A549 (cell line): Measurements from ENCODE around the gene ACCSL.

Experiments
- POLR2A ChIP-seq: IDR thresholded peaks from 2 replicates; pipeline ENCODE4 v1.6.1; 2012; ENCODE audit warnings: mild to moderate bottlenecking, low read length
- TF ChIP-seq, protein P1 (sequence below): fragments of >200 bp; sonication (Bioruptor Twin); formaldehyde crosslinking; IDR thresholded peaks from 3 replicates; pipeline ENCODE4 v1.5.1; 2016

DNA sequence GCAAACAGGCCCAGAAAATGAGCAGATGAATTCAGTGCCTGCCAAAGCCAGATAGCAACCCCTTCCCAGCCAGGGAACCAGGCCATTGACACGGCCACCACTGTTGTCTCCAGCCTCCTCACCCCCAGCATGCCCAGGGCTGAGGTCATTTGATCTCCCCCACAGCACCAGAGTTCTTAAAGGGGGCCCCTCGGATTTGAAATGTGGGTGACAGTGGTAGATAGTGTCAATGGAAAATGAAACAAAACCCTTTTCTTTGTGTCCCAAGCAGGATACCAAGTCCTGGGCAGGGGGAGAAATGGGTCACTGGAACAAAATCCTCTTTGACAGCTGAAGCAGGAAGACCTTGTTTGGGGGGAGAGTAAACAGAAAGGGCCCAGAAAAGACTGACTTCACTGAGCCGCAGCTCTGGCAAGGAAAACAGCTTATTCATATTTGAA, 14.3 kb upstream of the ACCSL start:
- TF ChIP-seq POLR2A: no peak
- TF ChIP-seq, protein P1, sequence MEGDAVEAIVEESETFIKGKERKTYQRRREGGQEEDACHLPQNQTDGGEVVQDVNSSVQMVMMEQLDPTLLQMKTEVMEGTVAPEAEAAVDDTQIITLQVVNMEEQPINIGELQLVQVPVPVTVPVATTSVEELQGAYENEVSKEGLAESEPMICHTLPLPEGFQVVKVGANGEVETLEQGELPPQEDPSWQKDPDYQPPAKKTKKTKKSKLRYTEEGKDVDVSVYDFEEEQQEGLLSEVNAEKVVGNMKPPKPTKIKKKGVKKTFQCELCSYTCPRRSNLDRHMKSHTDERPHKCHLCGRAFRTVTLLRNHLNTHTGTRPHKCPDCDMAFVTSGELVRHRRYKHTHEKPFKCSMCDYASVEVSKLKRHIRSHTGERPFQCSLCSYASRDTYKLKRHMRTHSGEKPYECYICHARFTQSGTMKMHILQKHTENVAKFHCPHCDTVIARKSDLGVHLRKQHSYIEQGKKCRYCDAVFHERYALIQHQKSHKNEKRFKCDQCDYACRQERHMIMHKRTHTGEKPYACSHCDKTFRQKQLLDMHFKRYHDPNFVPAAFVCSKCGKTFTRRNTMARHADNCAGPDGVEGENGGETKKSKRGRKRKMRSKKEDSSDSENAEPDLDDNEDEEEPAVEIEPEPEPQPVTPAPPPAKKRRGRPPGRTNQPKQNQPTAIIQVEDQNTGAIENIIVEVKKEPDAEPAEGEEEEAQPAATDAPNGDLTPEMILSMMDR: no peak
